Mammary epithelial cell (primary cell): ENCODE data around the gene HRH2.

Experiments
- CTCF ChIP-seq, 2 donors: IDR thresholded peaks in 1 of 2; conservative IDR thresholded peaks in 1 of 2; 2 replicates each; pipeline ENCODE4 v1.5.1; 2011 to 2012; ENCODE audit warnings: inconsistent platforms in 2 of 2, low read length in 2 of 2, mild to moderate bottlenecking in 2 of 2, control low read depth in 1 of 2, low read depth in 1 of 2; ENCODE audit not compliant: insufficient read depth in 1 of 2; ENCODE audit errors: extremely low read depth in 1 of 2
- EZH2 ChIP-seq: IDR thresholded peaks from 2 replicates; pipeline ENCODE4 v1.6.1; 2012; ENCODE audit warnings: low read length, inconsistent platforms, borderline replicate concordance

- TF ChIP-seq CTCF (conservative IDR thresholded peaks at IDR 0.05 in 1 of 2, IDR thresholded peaks at IDR 0.05 in 1 of 2; ENCODE audit: extremely low read depth in 1 of 2, insufficient read depth in 1 of 2, low read depth in 1 of 2, low read length in 2 of 2) (no peak), EZH2 (no peak)
These were observed 14.9 kb upstream of the HRH2 start for GRCh38 chr5:175642998-175643397.
